Hair follicular keratinocyte (primary cell): ENCODE results near the gene LHFPL4. TPM values are rescaled to one million over a fixed set of nuclear protein-coding genes. Genes with fewer than 3 reads are reported as not detected.

Experiments used
- total RNA-seq: library from RNA; depleted of rRNA; stranded (reverse); fragments of >200 nt; gene quantifications from 2 replicates; pipeline ENCODE4 v1.2.3, GENCODE V29; 2015

The LHFPL4 gene
- 0.08 TPM in 1 of 2 replicates, not detected in the other for total RNA-seq

DNA sequence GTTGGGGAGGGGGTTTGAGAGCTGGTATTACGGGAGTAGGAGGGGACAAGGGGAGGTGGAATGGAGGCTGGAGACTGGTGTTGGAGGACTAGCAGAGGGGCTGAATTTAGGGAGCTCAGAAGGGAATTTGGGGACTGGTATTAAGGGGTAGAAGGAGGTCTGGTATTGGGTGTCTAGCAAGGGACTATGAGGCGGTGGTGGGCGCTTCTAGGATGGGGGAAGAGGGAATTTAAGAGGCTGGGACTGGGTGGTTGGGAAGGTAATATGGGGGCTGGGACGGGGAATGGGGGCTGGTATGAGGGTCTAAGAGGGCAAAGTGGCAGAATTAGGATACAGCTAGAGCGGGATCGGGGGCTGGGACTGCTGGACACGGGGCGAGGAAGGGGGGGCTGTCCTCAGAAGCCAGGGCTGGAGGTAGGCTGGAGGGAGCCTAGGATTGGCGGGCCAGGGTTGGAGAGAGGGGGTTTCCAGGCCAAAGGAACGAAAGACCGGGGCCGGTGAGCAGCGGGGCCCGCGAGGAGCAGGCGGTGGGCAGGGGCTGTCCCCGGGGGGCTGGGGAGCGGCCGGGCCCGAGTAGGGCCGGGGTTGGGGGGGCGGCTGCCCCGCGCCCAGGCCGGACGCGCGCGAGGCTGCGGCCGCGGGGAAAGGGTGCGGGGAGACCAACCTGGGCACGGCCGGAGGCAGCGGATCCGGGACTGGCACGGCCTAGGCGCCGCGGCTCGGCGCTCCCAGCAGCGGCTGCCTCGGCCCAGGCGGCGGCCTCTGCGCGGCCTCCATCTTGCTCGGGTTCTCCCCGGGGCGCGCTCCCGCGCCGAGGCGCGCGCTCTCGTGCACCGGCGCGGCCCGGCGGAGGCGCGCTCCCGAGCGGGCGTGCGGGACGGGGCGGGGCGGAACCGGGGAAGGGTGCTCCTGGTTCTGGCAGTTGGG lies at the start of gene LHFPL4:
TSS of gene LHFPL4 (minus strand) at position 802 of the 927 bp plus-strand sequence. CDS start 1,143 bp downstream, outside the sequence.

Other genes starting within 250 kb of the LHFPL4 start
- gene THUMPD3, start 190.8 kb downstream of the LHFPL4 start, total RNA-seq, result 26.7 and 31.0 TPM in 2 replicates
- 41.3 and 42.8 TPM in 2 replicates for gene SETD5, start 156.2 kb downstream of the LHFPL4 start, total RNA-seq
- gene MTMR14, start 95.7 kb upstream of the LHFPL4 start, total RNA-seq, result 26.7 and 29.6 TPM in 2 replicates
- not detected in 2 replicates for gene CPNE9, start 150.0 kb upstream of the LHFPL4 start, total RNA-seq
- gene BRPF1, start 177.9 kb upstream of the LHFPL4 start, total RNA-seq, result 8.9 and 10.3 TPM in 2 replicates
- gene OGG1, start 196.1 kb upstream of the LHFPL4 start, total RNA-seq, result 26.8 and 33.5 TPM in 2 replicates
- gene CAMK1, start 216.1 kb upstream of the LHFPL4 start, total RNA-seq, result 5.6 and 7.3 TPM in 2 replicates
- 89.3 and 110 TPM in 2 replicates for gene TADA3, start 238.7 kb upstream of the LHFPL4 start, total RNA-seq
- gene ARPC4, start 239.3 kb upstream of the LHFPL4 start, total RNA-seq, result 174 and 226 TPM in 2 replicates